ENCODE data around the gene L3MBTL4. TPM values are rescaled to one million over a fixed set of nuclear protein-coding genes. Genes with fewer than 3 reads are reported as not detected.

L3MBTL4 gene
- total RNA-seq, 1 experiment from 2014 or later = not detected

DNA sequence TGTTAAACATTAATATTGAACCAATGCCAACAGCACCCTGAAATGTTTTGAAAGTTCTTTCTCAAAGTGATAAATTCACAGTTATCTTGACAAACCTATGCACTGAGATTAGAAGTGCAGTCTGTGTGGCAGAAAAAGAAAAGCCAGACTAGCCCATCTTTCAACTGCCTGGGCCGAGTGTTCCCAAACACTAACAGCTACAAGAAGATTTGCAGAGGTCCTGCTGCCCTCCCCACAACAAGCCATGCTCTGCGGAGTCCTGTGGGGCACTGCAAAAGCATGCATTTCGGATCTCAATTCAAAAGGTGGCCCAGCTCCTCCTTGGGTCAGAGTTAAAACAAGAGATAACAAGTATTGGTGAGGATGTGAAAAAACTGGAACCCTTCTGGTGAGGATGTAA is 311.0 kb downstream of the L3MBTL4 start:
- H3K9me2 ChIP-seq (ENCODE audit: insufficient read depth) = no peaks in the 10 kb centered on the region
- CTCF ChIA-PET = no interaction called here
- TF ChIP-seq SRF (IDR thresholded peaks at IDR 0.05; ENCODE audit: low read depth) (no peak), POLR2A (IDR thresholded peaks at IDR 0.05; ENCODE audit: borderline replicate concordance, extremely low read depth, insufficient read depth, insufficient read length) (no peak), YY1 (IDR thresholded peaks at IDR 0.05; ENCODE audit: extremely low read depth, insufficient replicate concordance, low read depth, low read length) (no peak), JUND (IDR thresholded peaks at IDR 0.05) (no peak), ELF1 (IDR thresholded peaks at IDR 0.05; ENCODE audit: borderline replicate concordance, low read depth) (no peak), FOSL1 (IDR thresholded peaks at IDR 0.05; ENCODE audit: low read depth) (no peak), SP1 (IDR thresholded peaks at IDR 0.05; ENCODE audit: low read depth) (no peak), EZH2 (IDR thresholded peaks at IDR 0.05) (no peak), ZNF274 (IDR thresholded peaks at IDR 0.05; ENCODE audit: low read depth, low read length) (no peak), CBX3 (IDR thresholded peaks at IDR 0.05; ENCODE audit: low read depth) (no peak), EGR1 (IDR thresholded peaks at IDR 0.05; ENCODE audit: low read depth) (no peak), SIN3A (IDR thresholded peaks at IDR 0.05; ENCODE audit: low read depth) (no peak), TCF7L2 (IDR thresholded peaks at IDR 0.05; ENCODE audit: borderline replicate concordance, extremely low read depth, insufficient read depth, insufficient read length) (no peak), ZFX (IDR thresholded peaks at IDR 0.05) (no peak)
- TF ChIP-seq, protein P1, sequence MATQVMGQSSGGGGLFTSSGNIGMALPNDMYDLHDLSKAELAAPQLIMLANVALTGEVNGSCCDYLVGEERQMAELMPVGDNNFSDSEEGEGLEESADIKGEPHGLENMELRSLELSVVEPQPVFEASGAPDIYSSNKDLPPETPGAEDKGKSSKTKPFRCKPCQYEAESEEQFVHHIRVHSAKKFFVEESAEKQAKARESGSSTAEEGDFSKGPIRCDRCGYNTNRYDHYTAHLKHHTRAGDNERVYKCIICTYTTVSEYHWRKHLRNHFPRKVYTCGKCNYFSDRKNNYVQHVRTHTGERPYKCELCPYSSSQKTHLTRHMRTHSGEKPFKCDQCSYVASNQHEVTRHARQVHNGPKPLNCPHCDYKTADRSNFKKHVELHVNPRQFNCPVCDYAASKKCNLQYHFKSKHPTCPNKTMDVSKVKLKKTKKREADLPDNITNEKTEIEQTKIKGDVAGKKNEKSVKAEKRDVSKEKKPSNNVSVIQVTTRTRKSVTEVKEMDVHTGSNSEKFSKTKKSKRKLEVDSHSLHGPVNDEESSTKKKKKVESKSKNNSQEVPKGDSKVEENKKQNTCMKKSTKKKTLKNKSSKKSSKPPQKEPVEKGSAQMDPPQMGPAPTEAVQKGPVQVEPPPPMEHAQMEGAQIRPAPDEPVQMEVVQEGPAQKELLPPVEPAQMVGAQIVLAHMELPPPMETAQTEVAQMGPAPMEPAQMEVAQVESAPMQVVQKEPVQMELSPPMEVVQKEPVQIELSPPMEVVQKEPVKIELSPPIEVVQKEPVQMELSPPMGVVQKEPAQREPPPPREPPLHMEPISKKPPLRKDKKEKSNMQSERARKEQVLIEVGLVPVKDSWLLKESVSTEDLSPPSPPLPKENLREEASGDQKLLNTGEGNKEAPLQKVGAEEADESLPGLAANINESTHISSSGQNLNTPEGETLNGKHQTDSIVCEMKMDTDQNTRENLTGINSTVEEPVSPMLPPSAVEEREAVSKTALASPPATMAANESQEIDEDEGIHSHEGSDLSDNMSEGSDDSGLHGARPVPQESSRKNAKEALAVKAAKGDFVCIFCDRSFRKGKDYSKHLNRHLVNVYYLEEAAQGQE (IDR thresholded peaks at IDR 0.05; ENCODE audit: low read depth) = no peak
- TF ChIP-seq, protein P2, sequence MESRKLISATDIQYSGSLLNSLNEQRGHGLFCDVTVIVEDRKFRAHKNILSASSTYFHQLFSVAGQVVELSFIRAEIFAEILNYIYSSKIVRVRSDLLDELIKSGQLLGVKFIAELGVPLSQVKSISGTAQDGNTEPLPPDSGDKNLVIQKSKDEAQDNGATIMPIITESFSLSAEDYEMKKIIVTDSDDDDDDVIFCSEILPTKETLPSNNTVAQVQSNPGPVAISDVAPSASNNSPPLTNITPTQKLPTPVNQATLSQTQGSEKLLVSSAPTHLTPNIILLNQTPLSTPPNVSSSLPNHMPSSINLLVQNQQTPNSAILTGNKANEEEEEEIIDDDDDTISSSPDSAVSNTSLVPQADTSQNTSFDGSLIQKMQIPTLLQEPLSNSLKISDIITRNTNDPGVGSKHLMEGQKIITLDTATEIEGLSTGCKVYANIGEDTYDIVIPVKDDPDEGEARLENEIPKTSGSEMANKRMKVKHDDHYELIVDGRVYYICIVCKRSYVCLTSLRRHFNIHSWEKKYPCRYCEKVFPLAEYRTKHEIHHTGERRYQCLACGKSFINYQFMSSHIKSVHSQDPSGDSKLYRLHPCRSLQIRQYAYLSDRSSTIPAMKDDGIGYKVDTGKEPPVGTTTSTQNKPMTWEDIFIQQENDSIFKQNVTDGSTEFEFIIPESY (IDR thresholded peaks at IDR 0.05; ENCODE audit: extremely low read depth, insufficient replicate concordance, low read length) = no peak
- TF ChIP-seq, protein P3, sequence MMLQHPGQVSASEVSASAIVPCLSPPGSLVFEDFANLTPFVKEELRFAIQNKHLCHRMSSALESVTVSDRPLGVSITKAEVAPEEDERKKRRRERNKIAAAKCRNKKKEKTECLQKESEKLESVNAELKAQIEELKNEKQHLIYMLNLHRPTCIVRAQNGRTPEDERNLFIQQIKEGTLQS (IDR thresholded peaks at IDR 0.05) = no peak
- TF ChIP-seq, protein P4, sequence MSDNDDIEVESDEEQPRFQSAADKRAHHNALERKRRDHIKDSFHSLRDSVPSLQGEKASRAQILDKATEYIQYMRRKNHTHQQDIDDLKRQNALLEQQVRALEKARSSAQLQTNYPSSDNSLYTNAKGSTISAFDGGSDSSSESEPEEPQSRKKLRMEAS (IDR thresholded peaks at IDR 0.05) = no peak
- H3K36me3 ChIP-seq (ENCODE audit: control insufficient read depth in 1 of 2, insufficient read depth in 2 of 2, low read length in 2 of 2) = no peaks in the 10 kb centered on the region
- ATAC-seq = no peak
- H3K27me3 ChIP-seq (ENCODE audit: insufficient read depth, low read length) = no peaks in the 10 kb centered on the region
- H3K9ac ChIP-seq (ENCODE audit: low read length) = no peak overlapping the region
- H2AFZ ChIP-seq (ENCODE audit: low read depth, low read length, poor library complexity, severe bottlenecking) = no peak overlapping the region
- H3K9me3 ChIP-seq (ENCODE audit: control insufficient read depth in 1 of 2, insufficient read depth in 1 of 2, low read depth in 1 of 2, low read length in 2 of 2) = peaks cover 4 to 41% of the 10 kb centered on the region in 2 experiments; a peak in 2 of 4 replicates
- H3K79me2 ChIP-seq (ENCODE audit: insufficient read depth, low read length) = no peaks in the 10 kb centered on the region
- H3K4me1 ChIP-seq (ENCODE audit: control insufficient read depth in 1 of 2, insufficient read depth in 2 of 2, low read length in 2 of 2) = no peaks in the 10 kb centered on the region
- POLR2A ChIA-PET = no interaction called here
- intact Hi-C loops (cut with micrococcal nuclease) = no loop called here
- DNase-seq (ENCODE audit: low read depth, low spot score) = no peak
- H3K27ac ChIP-seq (ENCODE audit: low read depth, low read length) = no peak overlapping the region
- no peaks in the 10 kb centered on the region for H4K20me1 ChIP-seq (ENCODE audit: insufficient read depth)
- RAD21 ChIA-PET (ENCODE audit: low non-redundant PET in 1 of 2, low total read pairs in 2 of 2, uncharacterized antibody in 2 of 2, unreplicated experiment in 2 of 2) = no interaction called here
- no TSS peak for BruUV-seq (replicated peaks)
- no peak overlapping the region for H3K4me2 ChIP-seq (ENCODE audit: low read length)
- H3K4me3 ChIP-seq (replicated peaks in 1 of 2; ENCODE audit: low read depth in 1 of 2, low read length in 2 of 2) = no peak overlapping the region
